Fibroblast of villous mesenchyme (primary cell): Measurements from ENCODE around the gene PRDM16. TPM values are rescaled to one million over a fixed set of nuclear protein-coding genes. Genes with fewer than 3 reads are reported as not detected.

ENCODE experiments used
- DNase-seq: peaks from one replicate; pipeline ENCODE4 v3.0.0-alpha.2; 2010; ENCODE audit warnings: low read depth
- H3K4me3 ChIP-seq: 2 replicates; pipeline ENCODE4 v1.5.1; 2011; ENCODE audit warnings: low read depth, mild to moderate bottlenecking, low read length
- CTCF ChIP-seq: IDR thresholded peaks from 2 replicates; pipeline ENCODE4 v1.5.1; 2012; ENCODE audit warnings: low read depth, mild to moderate bottlenecking, low read length; ENCODE audit not compliant: insufficient read depth
- total RNA-seq: library from RNA; depleted of rRNA; stranded (reverse); fragments of >200 nt; gene quantifications from 2 replicates; pipeline ENCODE4 v1.2.3, GENCODE V29; 2012

The PRDM16 gene
- total RNA-seq, 1 donor = 1.7 TPM

DNA sequence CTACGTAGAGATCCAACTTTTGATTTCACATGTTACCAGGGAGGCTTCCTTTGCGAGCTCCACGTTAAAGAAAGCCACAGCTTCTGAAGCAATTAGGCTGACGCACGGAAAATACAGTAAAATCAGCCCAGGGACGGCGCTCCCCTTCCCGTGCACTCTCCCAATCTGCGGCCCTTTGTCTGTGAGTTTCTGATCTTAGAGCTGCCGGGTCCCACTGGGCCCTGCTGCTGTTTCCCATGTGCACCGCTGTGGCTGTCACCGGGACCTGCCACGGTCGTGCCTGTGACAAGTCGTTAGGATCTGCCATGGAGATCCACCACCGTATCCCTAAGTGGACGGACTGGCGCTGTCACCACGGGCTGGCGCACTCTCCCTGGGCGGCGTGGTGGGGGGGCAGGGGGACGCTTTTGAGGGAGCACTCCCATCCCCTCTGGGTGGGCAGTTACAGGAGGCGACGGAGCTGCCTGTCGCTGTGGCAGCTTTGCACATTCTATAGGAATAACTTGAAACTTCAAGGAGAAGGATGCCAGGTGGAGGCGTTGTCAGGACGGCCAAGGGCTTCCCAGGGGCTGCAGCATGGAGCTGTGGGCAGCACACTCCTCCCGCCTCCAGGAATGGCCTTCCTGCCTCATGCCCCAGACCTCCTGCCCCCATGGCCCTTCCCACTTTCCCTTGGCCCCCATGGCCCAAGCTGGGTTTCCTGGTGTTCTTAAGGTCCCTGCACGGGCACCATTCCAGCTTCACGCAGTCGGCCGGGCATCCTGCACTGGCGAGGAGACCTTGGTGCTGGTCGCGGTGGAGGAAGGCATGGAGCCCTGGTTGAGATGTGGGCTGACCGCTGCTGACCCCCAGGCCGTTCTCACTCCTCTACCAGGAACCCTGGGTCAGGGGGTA is 85.1 kb downstream of the PRDM16 start:
- no peak for TF ChIP-seq CTCF
- H3K4me3 ChIP-seq = no peak overlapping the region
- no peak for DNase-seq

- H3K4me3 ChIP-seq = no peak overlapping the region
- DNase-seq = no peak
- TF ChIP-seq CTCF = no peak
These were observed 86.3 kb downstream of the PRDM16 start for GRCh38 chr1:3155056-3155925.

GRCh38 chr1:3155926-3156220 is 86.9 kb downstream of the PRDM16 start:
- no peak for TF ChIP-seq CTCF
- DNase-seq = no peak
- H3K4me3 ChIP-seq = no peak overlapping the region

GRCh38 chr1:3156936-3157335 is 87.9 kb downstream of the PRDM16 start:
- no peak for TF ChIP-seq CTCF
- H3K4me3 ChIP-seq = no peak overlapping the region
- DNase-seq = no peak

DNA sequence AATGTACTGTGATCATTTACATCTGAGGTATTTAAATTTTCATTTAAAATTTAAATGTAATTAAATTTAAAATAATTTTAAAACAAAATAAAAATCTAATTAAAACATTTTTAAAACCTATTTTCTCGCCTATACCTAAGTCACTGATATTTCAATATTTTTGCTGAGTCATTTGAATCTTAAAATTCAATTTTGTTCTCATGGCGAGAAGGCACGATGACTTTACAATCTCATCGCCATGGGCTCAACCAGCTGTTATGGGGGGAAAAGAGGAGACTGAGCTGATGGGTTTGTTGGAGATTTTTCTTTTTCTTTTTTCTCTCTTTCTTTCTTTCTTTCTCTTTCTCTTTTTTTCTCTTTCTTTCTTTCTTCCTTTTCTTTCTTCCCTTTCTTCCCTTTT is 89.3 kb downstream of the PRDM16 start:
- no peak for TF ChIP-seq CTCF
- H3K4me3 ChIP-seq = no peak overlapping the region
- DNase-seq = no peak

GRCh38 chr1:3159121-3159520 is 90.1 kb downstream of the PRDM16 start:
- H3K4me3 ChIP-seq = no peak overlapping the region
- DNase-seq = no peak
- no peak for TF ChIP-seq CTCF
